ENCODE measurements around the gene MAP1B.

DNA sequence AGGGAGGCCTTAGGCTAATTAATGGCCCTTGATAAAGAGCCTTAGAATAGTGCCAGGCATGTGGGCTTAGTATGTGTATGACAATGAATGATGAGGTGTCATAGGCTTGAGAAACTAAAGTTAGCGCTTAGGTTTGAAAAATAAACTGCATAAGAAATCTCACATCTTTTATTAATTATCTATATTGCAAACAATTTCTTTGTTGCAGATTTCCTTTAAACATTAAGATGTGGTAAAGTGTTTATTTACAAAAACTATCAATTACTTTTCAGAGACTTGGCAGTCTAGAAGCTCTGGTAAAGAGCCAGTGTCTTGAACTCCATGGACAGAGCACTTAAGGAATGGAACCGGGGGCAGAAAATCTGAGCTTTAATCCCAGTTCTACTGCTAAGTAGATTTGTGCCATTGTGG lies 23.1 kb downstream of the MAP1B start:
- no peak for TF ChIP-seq CTCF (IDR thresholded peaks at IDR 0.05; ENCODE audit: poor library complexity, severe bottlenecking)
- TF ChIP-seq POLR2AphosphoS5 (IDR thresholded peaks at IDR 0.05) = no peak
- TF ChIP-seq SMC3 (conservative IDR thresholded peaks at IDR 0.05; ENCODE audit: poor library complexity) = no peak
- TF ChIP-seq EP300 (conservative IDR thresholded peaks at IDR 0.05; ENCODE audit: poor library complexity, severe bottlenecking) = no peak
